IMR-90 (cell line): Measurements from ENCODE around the gene AQP12A.

Source experiments
- CTCF ChIP-seq: conservative IDR thresholded peaks from 2 replicates; pipeline ENCODE4 v1.5.1; 2012; ENCODE audit warnings: mild to moderate bottlenecking, low read depth, low read length, improper control_type of control experiment
- FOS ChIP-seq: fragments of 150-350 bp; IDR thresholded peaks from 2 replicates; pipeline ENCODE4 v1.6.1; 2016; ENCODE audit warnings: low read depth, low read length
- MAZ ChIP-seq: IDR thresholded peaks from 2 replicates; pipeline ENCODE4 v1.6.1; 2012; ENCODE audit warnings: low read depth, mild to moderate bottlenecking, low read length, improper control_type of control experiment, moderate library complexity, borderline replicate concordance
- RFX5 ChIP-seq: IDR thresholded peaks from 2 replicates; pipeline ENCODE4 v1.8.0; 2012; ENCODE audit warnings: low read depth, mild to moderate bottlenecking, low read length, moderate library complexity

- TF ChIP-seq FOS (no peak), MAZ (no peak), CTCF (no peak), RFX5 (no peak)
Measured at GRCh38 chr2:240713071-240713927, 21.6 kb downstream of the AQP12A start.
